Ecto neural progenitor cell (in vitro differentiated cells): Measurements from ENCODE around the gene AGRN.

ENCODE experiments used
- DNase-seq: peaks from one replicate; pipeline ENCODE4 v3.0.0-alpha.2; 2018; ENCODE audit warnings: low spot score

Gene AGRN

DNA sequence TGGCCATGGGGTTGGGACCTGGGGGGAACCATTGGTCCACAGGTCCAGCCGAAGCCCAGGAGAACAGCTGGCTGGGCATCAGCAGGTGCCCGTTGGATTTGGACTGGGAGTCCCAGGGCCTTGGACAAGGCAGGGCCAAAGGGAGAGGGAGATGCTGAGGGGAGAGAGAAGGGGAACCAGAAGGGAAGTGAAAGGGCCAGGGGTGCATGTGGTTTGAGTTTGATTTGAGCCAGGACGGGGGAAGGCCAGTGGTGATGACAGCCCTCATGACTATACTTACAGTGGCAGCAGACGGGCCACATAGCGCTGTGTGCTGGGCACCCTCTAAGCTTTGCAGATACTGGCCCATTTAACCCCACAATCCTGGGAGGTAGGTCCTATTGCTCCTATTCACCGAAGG is 18.8 kb downstream of the AGRN start:
- DNase-seq = no peak

DNA sequence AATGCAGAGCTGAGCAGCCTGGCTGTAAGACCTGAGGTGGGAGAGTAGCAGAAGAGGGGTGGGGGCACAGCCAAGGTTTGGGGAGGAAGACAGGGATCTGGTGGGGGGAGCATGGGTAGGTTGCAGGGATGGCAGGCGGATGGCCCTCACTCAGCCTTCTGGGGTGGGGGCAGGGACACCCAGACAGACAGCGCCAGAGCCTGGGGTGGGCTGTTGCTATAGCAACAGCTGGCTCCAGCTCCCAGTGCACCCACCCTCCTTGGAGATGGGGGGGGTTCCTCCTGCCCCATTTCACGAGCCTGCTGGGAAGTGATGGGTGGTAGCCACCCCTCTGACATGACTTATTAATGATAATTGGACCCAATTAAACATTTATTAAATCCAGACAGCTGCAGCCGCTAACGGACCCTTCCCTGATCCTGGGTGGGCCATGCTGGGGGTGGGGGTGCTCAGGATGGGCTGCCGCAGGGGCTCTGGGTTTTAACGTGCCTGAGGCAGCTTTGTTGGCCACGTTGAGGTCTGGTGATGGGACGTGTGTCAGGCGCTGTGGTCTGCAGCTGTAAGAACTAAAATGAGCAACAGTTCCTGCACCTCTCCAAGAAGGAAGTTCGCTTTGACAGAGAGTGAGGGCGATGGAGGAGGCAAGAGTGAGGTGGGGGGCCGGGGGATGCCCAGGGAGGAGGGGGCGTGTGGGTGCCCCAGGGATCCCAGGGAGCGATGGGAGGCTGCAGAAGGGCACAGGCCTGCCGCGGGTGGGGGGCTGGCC is 19.4 kb downstream of the AGRN start:
- no peak for DNase-seq

DNA sequence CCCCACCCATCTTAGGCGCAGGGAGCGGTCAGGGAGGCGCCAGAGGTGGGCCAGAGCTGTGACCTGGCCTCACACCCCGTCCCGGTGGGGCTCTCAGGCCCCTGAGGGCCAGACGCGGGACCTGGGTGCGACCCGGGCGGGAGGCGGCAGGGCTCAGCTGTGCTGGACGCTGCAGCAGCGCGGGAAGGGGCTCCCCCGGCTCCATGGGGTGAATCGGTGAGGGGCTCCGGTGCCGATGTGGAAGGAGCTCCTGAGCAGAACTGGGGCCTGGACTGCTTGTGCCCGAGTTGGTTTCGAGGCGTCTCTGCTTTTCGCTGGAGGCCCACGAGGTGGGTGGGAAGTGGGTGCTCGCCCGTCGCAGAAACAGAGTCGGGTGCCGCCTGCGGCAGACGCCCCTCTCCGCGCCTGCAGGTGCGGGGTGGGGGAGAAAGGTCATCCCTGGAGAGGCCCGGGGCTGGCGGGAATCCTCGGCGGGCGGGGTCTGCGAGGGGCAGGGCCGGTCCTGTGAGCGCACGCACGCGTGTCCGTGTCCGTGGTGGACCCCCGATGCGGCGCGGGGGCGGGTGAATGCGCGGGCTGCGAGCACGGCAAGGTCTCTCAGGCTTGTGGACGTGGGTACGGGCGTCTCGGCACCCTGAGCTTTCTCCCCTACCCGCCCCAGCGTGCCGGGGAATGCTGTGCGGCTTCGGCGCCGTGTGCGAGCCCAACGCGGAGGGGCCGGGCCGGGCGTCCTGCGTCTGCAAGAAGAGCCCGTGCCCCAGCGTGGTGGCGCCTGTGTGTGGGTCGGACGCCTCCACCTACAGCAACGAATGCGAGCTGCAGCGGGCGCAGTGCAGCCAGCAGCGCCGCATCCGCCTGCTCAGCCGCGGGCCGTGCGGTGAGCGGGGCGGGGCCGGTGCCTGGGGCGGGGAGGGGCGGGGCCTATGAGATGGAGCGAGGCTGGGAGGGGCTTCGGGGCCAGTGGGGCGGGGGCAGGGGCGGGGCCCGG is 20.4 kb downstream of the AGRN start:
- peak; percentile 92 for DNase-seq

DNA sequence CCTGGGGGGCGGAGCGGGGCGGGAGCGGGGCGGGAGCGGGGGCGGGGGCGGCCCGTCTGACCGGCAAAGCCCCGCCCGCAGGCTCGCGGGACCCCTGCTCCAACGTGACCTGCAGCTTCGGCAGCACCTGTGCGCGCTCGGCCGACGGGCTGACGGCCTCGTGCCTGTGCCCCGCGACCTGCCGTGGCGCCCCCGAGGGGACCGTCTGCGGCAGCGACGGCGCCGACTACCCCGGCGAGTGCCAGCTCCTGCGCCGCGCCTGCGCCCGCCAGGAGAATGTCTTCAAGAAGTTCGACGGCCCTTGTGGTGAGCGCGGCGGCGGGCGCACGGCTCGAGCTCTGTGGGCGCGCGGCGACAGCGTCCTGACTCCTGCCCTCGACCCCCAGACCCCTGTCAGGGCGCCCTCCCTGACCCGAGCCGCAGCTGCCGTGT is 21.2 kb downstream of the AGRN start:
- DNase-seq = peak; percentile 81

DNA sequence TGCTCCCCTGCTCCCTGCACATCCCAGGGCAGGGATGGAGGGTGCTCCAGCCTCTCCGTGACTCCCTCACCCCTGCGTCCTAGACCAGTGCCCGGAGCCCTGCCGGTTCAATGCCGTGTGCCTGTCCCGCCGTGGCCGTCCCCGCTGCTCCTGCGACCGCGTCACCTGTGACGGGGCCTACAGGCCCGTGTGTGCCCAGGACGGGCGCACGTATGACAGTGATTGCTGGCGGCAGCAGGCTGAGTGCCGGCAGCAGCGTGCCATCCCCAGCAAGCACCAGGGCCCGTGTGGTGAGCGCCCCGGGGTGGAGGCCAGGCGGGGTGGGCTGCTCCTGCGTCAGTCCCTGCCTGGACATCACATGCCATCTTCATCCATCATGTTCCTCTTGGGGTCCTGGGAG is 22.0 kb downstream of the AGRN start:
- no peak for DNase-seq

DNA sequence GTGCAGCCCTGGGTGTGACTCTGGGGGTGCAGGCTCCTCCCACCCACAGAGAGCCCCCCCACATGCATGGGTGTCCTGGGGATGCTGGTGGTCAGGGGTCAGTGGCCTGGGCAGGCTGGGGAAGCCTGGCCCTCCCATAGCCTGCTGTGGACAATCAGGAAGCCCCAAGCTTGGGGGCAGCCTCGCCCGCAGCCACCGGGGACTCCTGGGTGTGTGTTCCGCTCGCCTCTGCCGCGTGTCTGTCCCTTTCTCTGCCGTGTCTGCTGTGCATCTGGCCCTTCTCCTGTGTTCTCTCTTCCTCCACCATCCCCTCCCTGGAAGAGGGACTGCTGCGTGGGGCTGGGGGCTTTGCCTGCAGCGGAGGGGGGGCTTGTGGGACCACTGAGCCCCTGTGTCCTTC is 22.9 kb downstream of the AGRN start:
- DNase-seq = no peak

DNA sequence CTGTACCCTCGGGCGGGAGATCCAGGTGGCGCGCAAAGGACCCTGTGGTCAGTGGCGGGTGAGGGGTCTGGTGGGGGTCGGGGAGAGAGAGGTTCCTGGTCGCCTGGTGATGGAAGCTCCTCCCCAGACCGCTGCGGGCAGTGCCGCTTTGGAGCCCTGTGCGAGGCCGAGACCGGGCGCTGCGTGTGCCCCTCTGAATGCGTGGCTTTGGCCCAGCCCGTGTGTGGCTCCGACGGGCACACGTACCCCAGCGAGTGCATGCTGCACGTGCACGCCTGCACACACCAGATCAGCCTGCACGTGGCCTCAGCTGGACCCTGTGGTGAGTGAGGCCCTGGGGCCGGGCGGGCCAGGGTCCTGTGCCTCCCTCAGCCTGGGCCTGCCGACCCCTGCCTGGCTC is 23.5 kb downstream of the AGRN start:
- DNase-seq = no peak

DNA sequence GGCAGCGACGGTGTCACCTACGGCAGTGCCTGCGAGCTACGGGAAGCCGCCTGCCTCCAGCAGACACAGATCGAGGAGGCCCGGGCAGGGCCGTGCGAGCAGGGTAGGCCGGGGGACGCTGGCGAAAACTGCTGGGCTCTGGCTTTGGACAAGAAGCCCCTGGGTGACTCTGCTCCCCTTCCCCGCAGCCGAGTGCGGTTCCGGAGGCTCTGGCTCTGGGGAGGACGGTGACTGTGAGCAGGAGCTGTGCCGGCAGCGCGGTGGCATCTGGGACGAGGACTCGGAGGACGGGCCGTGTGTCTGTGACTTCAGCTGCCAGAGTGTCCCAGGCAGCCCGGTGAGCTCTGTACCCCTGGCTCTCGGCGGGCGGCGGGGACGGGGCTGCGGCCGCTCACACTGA is 24.0 kb downstream of the AGRN start:
- no peak for DNase-seq

DNA sequence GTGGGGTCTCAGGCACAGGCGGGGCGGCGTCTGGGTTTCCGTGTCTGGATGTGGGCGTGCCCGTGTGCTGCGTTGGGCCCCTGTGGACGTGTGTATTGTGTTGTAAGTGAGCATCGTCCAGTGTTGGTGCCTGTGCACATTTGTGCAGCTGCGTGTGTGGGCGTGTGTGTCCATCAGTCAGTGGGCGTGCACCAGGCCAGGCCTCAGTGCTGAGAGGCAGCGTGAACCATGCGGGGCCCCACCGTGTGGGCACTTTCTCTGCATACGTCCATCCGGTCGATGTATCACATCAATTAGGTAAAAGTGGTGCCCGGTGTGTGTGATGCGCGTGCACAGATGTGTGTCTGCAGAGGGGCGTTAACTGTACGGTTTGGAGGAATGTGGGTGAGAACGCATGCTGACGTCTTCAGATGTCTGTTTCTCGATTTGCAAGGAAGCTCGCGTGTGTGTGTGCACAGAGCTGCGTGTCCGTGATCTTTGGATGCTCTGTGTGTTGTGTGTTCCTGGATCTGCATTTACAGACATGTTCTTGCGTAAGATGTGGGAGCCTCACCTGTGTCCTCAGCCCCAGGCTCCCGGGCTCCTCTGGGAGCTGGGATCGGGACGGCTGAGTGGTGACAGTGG is 24.6 kb downstream of the AGRN start:
- DNase-seq = no peak

DNA sequence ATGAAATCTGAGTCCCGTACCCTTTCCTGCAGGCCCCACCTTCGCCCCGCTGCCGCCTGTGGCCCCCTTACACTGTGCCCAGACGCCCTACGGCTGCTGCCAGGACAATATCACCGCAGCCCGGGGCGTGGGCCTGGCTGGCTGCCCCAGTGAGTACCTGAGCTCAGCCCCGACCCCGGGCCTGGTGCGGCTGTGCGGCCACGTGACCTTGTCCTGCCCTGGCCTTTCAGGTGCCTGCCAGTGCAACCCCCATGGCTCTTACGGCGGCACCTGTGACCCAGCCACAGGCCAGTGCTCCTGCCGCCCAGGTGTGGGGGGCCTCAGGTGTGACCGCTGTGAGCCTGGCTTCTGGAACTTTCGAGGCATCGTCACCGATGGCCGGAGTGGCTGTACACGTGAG is 25.2 kb downstream of the AGRN start:
- DNase-seq = no peak

DNA sequence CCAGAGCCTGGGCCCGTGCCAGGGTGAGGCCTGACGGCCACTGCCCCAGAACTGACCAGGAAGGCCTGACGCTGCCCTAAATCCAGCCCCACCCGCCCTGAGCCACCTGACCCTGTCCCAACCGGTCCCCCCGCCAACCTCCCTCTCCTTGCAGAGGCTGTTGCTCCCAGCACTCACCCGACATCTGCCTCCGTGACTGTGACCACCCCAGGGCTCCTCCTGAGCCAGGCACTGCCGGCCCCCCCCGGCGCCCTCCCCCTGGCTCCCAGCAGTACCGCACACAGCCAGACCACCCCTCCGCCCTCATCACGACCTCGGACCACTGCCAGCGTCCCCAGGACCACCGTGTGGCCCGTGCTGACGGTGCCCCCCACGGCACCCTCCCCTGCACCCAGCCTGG is 26.3 kb downstream of the AGRN start:
- no peak for DNase-seq

DNA sequence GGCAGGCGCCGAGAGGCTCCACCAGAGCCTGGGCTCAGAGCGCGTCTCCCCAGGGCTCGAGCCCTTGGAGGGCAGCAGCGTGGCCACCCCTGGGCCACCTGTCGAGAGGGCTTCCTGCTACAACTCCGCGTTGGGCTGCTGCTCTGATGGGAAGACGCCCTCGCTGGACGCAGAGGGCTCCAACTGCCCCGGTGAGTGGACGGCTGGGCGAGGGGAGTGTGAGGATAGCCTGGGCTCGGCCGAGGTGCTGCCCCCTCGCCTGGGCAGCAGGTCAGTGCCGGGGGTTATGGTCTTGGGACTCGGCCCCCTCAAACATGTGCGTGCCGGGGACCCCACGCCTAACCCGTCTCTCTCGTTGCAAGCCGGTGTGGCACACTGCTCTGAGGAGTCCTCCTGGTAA is 26.8 kb downstream of the AGRN start:
- no peak for DNase-seq

DNA sequence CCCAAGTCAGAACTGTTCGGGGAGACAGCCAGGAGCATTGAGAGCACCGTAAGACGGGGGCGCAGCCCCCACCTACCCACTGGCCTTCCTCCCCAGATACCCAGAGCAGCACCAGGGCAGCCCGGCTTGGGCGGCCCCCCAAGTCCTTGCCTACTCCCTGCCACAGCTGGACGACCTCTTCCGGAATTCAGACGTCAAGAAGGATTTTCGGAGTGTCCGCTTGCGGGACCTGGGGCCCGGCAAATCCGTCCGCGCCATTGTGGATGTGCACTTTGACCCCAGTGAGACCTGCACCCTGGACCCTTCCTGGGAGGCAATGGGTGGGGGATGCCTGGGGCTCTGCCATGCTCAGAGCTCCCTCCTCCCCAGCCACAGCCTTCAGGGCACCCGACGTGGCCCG is 27.5 kb downstream of the AGRN start:
- no peak for DNase-seq

DNA sequence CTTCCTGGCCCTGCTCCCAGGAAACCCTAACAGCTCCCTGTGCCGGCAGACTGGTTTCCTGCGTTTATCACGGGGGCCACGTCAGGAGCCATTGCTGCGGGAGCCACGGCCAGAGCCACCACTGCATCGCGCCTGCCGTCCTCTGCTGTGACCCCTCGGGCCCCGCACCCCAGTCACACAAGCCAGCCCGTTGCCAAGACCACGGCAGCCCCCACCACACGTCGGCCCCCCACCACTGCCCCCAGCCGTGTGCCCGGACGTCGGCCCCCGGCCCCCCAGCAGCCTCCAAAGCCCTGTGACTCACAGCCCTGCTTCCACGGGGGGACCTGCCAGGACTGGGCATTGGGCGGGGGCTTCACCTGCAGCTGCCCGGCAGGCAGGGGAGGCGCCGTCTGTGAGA is 28.0 kb downstream of the AGRN start:
- no peak for DNase-seq

DNA sequence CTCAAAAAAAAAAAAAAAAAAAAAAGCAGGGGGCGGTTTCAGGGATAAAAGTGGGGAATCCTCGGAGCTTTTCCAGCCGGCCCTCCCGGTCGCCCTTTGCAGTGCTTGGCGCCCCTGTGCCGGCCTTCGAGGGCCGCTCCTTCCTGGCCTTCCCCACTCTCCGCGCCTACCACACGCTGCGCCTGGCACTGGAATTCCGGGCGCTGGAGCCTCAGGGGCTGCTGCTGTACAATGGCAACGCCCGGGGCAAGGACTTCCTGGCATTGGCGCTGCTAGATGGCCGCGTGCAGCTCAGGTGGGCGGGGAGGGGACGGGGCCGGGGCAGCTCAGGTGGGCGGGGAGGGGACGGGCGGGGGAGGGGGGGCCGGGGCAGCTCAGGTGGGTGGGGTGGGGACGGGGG is 28.8 kb downstream of the AGRN start:
- no peak for DNase-seq

DNA sequence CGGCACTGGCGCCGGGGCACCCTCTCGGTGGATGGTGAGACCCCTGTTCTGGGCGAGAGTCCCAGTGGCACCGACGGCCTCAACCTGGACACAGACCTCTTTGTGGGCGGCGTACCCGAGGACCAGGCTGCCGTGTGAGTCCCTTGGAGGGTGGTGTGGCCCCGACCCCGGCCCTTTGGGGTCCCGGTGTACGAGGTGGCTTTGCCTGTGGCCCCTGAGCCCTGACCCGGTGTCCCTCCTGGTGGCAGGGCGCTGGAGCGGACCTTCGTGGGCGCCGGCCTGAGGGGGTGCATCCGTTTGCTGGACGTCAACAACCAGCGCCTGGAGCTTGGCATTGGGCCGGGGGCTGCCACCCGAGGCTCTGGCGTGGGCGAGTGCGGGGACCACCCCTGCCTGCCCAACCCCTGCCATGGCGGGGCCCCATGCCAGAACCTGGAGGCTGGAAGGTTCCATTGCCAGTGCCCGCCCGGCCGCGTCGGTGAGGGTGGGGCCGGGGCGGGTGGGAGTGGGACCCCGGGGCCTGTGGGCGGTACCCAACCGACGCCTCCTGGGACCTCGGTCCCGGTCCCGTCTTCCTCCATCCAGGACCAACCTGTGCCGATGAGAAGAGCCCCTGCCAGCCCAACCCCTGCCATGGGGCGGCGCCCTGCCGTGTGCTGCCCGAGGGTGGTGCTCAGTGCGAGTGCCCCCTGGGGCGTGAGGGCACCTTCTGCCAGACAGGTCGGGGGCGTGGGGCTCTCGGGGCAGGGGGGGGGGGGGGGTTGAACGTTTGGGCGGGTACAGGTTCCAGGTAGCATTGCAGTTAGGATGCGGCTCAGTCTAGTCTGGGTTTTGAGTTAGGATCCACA is 29.6 kb downstream of the AGRN start:
- no peak for DNase-seq

DNA sequence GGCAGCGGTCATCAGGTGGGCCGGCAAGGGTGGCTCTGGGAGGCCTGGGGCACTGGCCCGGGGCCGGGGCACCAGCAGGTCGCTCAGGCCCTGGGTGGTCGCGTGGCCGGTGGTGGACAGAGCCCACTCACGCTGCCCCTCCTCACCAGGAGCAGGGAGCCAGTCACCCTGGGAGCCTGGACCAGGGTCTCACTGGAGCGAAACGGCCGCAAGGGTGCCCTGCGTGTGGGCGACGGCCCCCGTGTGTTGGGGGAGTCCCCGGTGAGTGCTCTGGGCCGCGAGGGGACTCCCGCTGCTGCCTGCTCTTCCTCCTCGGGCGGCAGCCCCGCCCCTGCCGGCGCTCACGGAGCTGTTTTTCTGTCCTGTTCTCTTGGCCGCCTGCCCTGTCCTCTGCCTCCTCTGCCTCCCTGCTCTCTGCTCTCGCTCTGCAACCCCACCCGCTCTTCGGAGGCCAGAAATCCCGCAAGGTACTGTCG is 30.7 kb downstream of the AGRN start:
- no peak for DNase-seq

DNA sequence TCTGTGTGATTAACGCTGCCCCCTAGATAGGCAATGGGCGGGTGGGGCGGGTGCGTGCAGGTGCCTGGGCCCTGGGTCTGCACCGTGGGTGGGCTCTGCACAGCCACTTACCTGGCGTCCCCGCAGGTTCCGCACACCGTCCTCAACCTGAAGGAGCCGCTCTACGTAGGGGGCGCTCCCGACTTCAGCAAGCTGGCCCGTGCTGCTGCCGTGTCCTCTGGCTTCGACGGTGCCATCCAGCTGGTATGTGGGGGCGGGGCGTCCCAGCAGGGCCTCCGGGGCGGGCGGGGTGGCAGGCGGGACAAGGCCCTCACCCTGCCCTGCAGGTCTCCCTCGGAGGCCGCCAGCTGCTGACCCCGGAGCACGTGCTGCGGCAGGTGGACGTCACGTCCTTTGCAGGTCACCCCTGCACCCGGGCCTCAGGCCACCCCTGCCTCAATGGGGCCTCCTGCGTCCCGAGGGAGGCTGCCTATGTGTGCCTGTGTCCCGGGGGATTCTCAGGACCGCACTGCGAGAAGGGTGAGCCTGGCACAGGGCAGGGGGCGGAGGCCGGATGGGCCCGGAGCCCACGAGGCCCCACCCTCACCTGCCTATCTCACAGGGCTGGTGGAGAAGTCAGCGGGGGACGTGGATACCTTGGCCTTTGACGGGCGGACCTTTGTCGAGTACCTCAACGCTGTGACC is 31.3 kb downstream of the AGRN start:
- no peak for DNase-seq

DNA sequence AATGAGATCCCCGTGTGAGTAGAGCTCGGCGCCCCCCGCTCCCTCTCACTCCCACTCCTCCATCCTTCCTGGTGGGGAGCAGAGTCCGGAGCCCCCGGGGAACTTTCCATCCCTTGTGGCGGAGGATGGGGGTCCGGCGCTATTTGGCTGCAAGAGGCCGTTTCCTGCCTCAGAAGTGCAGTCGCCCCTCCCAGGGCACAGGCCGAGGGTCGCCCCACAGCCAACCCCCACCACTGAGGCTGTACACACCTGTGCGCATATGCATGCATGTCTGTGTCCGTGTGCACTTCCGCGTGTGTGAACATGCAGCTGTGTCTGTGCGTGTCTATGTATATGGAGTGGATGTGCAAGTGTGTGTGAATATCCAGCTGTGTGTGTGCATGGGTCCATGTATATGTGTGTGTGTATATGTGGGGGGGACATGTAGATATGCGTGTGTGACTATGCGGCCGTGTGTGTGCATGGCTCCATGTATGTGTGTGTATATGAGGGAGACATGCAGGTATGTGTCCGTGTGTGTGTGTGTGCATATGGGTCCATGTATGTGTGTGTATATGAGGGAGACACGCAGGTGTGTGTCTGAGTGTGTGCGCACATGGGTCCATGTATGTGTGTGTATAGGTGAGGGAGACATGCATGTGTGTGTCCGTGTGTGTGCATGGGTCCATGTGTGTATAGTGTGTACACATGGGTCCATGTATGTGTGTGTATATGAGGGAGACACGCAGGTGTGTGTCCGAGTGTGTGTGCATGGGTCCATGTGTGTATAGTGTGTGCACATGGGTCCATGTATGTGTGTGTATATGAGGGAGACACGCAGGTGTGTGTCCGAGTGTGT is 32.3 kb downstream of the AGRN start:
- DNase-seq = no peak

DNA sequence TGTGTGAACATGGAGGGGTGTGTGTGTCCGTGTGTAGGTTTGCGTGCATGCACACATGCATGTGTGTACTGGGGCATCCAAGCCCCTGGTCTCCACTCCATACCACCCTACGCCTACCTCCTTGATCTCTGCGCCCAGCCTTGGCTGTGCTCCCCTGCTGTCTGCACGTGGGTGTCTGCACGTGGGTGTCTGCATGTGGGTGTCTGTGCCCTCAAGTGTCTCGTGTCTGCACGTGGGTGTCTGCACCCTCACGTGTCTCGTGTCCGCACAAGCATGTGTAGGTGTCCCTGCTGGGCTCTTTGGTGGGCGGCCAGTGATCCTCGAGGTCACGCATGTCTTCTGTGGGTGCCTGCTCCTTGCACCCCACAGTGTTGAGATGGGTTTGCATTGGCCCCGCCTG is 33.1 kb downstream of the AGRN start:
- DNase-seq = no peak
